GM19438 (cell line): ENCODE measurements around the gene CASK.

Experiments
- ATAC-seq: cut with Tn5 transposase; IDR thresholded peaks from one replicate; pipeline ENCODE4 v1.9.1; 2021; ENCODE audit warnings: low read depth; ENCODE audit not compliant: unreplicated experiment

The CASK gene

DNA sequence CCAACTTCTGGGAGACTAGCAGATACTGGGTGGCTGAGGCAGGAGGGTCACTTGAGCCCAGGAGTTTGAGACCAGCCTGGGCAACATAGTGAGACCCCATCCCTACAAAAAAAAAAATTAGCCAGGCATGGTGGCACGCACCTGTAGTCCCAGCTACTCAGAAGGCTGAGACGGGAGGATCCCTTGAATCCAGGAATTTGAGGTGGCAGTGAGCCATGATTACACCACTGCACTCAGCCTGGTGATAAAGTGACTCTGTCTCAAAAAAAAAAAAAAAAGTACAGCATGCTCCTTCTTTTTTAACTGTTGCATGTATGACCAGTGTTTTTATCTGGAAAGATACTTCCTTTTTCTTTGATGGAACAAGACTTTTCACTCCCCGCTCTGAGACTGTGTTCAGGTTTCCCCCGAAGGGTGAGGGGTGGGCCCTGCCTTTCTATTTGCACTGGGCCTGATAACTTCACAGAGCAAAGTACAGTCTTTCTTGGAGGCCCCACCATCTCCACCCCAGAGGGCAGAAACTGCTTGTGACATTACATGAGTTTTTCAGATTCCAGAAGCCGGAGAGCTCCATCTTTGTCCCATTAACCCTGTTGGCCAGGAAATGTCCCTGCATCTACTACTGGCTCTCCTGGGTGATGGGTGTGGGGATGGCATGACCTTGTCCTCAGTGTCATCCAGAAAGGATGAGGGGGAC lies 441.1 kb downstream of the CASK start:
- ATAC-seq, result no peak

DNA sequence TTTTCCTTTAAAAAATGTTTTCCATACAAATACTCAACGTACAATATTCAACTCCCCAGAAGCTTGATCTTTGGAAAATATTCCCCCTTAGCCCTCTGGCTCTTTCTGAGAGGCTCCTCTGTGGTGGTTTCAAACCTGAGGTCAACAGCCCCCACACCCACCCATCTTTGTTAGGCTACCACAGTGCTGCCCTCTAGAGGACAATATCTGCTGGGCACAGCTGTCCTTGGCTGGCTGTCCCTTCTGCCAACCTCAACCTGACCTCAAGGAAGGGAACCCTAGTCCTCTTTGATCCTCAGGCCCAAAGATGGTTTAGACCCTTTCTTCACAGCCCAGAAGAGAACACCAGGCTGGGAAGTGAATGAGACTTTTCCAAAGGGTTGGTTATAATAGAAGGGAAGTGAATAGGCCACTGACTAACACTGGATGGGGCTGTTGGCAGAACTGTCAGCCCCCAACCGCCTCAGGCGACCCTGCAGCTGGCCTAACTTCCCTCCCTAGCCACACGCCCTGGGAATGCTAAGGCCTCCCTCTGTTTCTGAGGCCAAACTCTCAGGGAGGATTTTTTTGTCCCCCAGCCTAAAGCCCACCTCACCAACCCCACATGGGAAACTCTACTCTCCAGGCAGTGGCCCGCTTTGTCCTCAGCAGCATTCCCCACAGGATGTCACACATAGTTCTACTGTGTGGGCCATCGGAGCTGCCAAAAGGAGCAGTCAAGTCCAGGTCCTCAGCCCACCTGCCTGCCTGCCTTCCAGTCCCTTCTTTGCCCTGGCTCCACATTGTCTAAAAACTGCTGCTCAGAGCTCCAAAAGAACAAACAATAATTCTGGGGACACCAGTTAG lies 441.9 kb downstream of the CASK start:
- no peak for ATAC-seq

DNA sequence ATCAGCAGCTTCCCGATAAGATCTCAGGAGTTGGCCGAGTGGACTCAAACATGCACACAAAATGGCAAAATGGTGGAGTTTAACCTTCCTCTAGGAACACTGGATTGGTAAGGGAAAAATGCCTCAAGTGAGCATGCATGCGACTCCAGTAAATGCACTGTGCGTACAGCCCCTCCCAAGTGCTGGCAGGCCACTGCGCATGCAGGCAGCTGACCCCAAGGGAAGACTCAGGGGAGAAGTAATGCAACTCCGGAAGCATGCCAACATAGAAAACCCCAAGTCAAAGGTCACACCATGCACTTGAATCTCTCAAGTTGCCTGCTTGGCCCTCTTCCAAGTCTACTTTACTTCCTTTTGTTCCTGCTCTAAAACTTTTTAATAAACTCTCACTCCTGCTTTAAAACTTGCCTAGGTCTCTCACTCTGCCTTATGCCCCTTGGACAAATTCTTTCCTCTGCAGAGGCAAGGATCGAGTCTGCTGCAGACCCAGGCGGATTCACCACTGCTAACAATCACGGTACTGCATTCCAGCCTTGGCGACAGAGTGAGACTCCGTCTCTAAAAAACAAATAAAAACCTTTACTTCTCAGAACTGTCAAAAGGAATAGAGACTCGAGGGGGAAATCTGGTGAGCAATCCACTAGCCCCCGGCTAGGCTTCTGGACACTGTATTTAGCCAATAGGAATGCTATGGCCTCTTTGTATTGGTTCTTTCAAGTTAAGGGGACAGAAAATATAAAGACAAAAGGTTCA lies 442.7 kb downstream of the CASK start:
- no peak for ATAC-seq

DNA sequence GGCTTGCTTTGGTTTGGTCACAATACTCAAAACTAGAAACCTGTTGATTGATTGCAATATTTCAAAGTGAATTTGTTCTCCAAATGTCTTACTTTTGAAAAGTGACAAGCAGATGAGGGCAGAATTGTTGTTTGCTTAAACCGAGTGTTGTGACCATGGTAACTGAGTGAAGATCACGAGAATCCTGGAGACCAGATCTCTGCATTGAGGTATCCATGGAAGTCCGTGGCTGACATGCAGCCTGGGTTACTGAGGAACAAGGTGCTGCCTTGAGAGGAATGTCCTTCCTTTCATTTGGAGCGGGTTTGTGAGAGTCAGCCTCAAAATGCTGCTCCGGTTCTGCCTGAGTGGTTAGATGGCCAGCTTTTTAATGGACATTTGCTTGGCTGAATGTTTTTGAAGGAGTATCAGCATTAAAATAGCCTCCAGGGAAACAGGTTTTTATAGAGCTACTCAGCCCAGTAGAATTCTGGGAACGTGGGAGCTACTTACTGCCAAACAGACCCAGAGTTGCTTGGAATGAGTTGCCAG lies 444.9 kb downstream of the CASK start:
- no peak for ATAC-seq

DNA sequence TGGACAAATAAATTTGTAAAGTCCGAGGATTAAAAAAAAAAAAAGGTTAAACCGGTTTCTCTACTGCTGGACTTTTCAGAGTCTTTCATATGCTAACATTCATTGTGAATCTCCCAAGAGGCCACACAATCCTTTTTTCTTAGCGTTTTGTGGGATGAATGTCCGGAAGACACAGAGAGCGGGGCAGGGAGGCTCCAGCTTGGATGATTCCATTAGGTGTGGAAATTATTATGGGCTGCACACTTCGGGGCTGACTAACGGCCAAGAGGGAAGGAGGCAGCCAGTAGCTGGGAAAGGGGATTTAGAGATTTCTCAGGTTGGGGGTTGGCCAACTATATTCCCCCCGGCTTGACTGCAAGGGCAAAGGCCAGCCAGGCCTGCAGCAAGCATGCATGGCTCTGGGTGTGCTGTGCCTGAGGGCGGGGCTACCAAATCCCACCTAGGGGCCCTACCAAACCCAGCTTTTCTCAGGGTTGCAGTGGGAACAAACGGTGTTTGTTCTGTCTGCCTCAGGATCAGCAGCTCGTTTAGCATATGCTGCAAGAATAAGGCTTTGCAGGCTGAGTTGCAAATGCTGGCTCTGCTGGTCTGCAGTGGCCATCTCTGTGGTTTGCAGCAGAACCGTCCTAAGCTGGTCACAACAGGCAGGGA lies 447.6 kb downstream of the CASK start:
- ATAC-seq, result no peak

DNA sequence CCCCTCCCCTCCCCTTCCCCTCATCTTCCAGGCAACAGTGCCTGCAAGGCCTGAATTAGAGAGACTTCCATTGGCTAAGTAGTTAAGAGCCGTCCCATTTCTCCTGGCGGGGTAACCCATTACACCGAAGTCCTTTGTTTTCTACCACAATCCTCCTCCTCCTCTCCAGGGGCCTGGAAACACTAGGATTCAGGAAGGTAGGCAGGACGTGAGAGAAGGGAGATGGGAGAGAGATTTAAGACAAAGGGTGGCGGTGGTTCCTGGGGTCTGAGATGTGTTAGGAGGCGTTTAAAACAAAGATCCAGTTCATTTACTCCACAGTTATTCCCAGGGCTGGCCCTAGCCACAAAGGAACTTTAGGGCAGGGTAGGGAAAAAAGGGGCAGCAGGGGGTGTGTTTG lies 448.2 kb downstream of the CASK start:
- no peak for ATAC-seq

DNA sequence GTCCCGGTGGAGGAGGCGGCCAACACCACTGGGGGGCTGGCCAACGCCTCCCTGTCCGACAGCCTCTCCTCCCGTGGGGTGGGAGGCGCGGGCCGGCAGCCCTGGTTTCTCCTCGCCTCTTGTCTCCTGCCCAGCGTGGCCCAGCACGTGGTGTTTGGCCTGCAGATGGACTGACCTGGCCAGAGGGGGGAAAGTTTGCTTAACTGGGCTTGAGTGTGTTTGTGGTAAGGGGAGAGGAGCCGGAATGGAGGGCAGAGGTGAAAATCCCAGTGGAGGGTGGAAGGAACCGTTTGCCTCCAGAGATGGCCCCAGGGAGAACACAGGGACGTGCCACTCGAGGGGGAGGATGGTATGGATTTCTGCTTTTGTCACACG lies 448.6 kb downstream of the CASK start:
- ATAC-seq, result no peak

DNA sequence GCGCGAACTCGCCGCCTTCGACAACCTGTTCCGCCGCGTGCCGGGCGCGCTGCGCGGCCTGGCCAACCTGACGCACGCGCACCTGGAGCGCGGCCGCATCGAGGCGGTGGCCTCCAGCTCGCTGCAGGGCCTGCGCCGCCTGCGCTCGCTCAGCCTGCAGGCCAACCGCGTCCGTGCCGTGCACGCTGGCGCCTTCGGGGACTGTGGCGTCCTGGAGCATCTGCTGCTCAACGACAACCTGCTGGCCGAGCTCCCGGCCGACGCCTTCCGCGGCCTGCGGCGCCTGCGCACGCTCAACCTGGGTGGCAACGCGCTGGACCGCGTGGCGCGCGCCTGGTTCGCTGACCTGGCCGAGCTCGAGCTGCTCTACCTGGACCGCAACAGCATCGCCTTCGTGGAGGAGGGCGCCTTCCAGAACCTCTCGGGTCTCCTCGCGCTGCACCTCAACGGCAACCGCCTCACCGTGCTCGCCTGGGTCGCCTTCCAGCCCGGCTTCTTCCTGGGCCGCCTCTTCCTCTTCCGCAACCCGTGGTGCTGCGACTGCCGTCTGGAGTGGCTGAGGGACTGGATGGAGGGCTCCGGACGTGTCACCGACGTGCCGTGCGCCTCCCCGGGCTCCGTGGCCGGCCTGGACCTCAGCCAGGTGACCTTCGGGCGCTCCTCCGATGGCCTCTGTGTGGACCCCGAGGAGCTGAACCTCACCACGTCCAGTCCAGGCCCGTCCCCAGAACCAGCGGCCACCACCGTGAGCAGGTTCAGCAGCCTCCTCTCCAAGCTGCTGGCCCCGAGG lies 449.2 kb downstream of the CASK start:
- ATAC-seq, result no peak

DNA sequence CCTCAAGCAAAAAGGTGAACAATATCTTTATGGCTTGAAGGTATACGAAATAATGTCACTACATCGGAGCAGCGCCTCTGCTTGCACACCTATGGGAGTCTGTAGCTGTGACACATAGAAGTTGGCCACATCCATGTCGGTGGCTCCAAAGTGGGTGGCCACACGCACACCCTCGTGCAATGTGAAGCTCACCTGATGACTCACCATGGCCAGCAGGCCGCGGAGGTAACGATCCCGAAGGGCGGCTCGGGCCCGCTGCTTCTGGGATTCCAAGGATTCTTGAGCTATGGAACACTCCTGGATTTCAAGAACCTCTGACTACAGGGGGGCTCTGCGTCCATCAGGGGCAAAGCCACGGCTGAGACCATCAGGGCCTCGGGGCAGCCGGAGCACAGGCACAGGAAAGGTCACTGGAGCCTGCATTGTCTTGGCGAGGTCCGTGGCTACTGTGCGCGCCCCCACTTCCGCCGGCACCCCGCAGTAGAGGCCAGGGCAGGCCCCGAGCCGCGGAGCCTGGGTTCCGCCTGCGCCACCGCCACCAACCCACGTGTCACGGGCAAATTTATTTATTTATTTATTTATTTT lies 451.0 kb downstream of the CASK start:
- ATAC-seq, result no peak

DNA sequence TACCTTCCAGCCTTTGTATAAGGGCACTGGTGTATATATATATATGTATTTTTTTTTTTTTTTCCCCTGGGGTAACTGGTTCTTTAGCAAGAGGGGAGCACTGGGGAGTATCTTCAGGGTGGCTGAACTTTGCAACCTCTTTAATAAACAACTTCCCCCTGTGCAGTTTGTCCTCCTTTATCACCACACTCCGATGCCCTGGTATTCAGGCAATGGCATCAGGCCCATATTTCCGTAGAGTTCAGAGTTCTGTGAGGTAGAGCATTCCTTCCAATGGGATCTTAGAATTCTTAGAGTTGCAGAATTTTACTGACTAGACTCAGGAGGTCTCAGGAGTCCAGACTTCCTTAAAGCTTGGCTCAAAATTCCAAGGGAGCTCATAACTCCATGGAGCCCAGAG lies 451.6 kb downstream of the CASK start:
- ATAC-seq, result no peak

DNA sequence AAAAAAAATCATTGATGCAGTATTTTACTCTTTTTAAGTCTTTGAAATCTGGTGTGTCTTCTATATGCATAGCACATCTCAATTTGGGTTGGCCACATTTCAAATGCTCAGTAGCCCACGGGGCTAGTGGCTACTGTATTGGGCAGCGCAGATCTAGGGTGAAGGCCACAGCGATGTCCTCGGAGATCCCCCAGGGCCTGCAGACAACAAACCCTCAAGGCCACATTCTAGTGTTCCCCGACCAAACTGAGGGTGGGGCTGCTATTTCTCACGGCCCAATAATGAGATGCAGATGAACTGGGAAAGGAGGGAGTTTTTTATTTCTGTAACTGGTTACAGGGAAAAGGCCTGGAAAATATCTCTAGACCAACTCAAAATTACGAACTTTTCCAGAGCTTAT lies 452.6 kb downstream of the CASK start:
- no peak for ATAC-seq

DNA sequence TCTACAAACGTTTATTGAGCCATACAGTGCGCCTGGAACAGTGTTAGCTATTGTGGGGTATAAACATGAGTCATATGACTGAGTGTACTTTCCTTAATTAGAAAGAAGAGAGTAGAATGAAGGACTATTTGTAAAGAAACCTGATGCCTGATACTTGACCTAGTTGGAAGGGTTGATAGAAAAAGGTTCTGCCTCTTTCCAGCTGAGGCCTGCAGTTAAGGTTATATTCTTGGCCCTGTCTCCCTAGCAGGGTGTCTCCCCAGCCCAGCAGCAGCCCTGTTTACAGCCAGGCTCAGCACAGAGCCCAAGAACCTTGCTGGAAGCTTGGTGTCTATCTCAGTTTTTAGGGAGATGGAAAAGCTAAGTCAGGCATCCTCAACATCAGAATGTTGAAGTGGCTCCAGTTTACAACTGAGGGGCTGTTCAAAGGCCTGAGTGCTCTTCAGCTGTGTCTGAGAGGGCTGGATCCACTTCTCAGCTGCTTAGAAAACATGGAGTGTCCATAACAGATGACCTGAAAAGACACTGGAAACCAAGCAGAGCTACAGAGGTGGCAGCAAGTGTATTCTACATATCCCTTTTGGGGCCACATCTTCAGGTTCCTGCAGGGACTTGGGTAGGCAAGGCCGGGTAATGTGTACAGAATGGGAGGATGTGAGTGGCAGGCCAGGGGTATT lies 454.6 kb downstream of the CASK start:
- ATAC-seq, result no peak
